GM12878 (cell line): ENCODE measurements around the gene TSNAX. TPM values are rescaled to one million over a fixed set of nuclear protein-coding genes. Genes with fewer than 3 reads are reported as not detected.

Experiments
- CEBPZ ChIP-seq: fragments of 150-350 bp; IDR thresholded peaks from 2 replicates; pipeline ENCODE4 v1.6.1; 2016; ENCODE audit warnings: low read depth, low read length
- CREM ChIP-seq: IDR thresholded peaks from 2 replicates; pipeline ENCODE4 v1.6.1; 2014; ENCODE audit warnings: antibody characterized with exemption, low read depth
- FOXM1 ChIP-seq: IDR thresholded peaks from 2 replicates; pipeline ENCODE4 v1.6.1; 2012; ENCODE audit warnings: low read depth, mild to moderate bottlenecking, inconsistent platforms, low read length, moderate library complexity
- SMAD1 ChIP-seq: fragments of 450-650 bp; IDR thresholded peaks from 2 replicates; pipeline ENCODE4 v1.6.1; 2018; ENCODE audit warnings: mild to moderate bottlenecking, low read depth; ENCODE audit not compliant: partially characterized antibody
- SP1 ChIP-seq: IDR thresholded peaks from one replicate; pipeline ENCODE4 v1.6.1; 2011; ENCODE audit warnings: low read depth, low read length
- STAT3 ChIP-seq: IDR thresholded peaks from 2 replicates; pipeline ENCODE4 v1.6.1; 2011; ENCODE audit warnings: low read depth, low read length, improper control_type of control experiment
- ZNF592 ChIP-seq: fragments of 450-650 bp; IDR thresholded peaks from 2 replicates; pipeline ENCODE4 v1.6.1; 2017; ENCODE audit warnings: mild to moderate bottlenecking, moderate library complexity
- ZNF622 ChIP-seq: fragments of 450-650 bp; IDR thresholded peaks from 2 replicates; pipeline ENCODE4 v1.6.1; 2017; ENCODE audit warnings: mild to moderate bottlenecking, inconsistent platforms
- polyA plus RNA-seq, 11 experiments: library from polyadenylated mRNA; depleted of rRNA in 4 of 11; unstranded in 6 of 11; stranded (reverse) in 5 of 11; fragments of >200 nt; fragmentation: Nextera tagmentation in 4 of 11; fragmentation: Illumina TruSeq in 1 of 11; extraction: Ambion mirVana in 4 of 11; extraction: Trizol in 1 of 11; gene quantifications; 1 replicate in 1 of 11; 2 replicates in 10 of 11; pipeline versions ENCODE4 v1.2.1 to v1.2.3, GENCODE V29; 2011 to 2016; ENCODE audit warnings: inconsistent platforms in 2 of 11, missing spikeins in 2 of 11, low read depth in 1 of 11
- total RNA-seq, 4 experiments: library from RNA; depleted of rRNA in 3 of 4; stranded (reverse); fragments of >200 nt in 3 of 4; fragmentation: Illumina TruSeq in 1 of 4; extraction: Trizol in 1 of 4; gene quantifications; 2 replicates each; pipeline versions ENCODE4 v1.2.1 to v1.2.3, GENCODE V29; 2013 to 2021
- TF ChIP-seq, protein P1 (sequence below): fragments of 450-650 bp; IDR thresholded peaks from 2 replicates; pipeline ENCODE4 v1.6.1; 2018; ENCODE audit warnings: borderline replicate concordance, mild to moderate bottlenecking; ENCODE audit not compliant: partially characterized antibody
- TF ChIP-seq, protein P2 (sequence below): IDR thresholded peaks from 2 replicates; pipeline ENCODE4 v1.6.1; 2012; ENCODE audit warnings: low read length, inconsistent platforms
- TF ChIP-seq, protein P3 (sequence below): IDR thresholded peaks from 2 replicates; pipeline ENCODE4 v1.6.1; 2012; ENCODE audit warnings: improper control_type of control experiment, low read depth, low read length; ENCODE audit not compliant: insufficient replicate concordance

TSNAX gene
- total and polyA plus RNA-seq, 10 of the 15 experiments (the other 5 are each of a cell fraction or from before 2014, with no cell fraction given) = 24.8 to 49.7 (median 35.6) TPM

GRCh38 chr1:231603598-231604275 lies 75.3 kb downstream of the TSNAX start (continued):
- no peak for TF ChIP-seq ZNF592
- TF ChIP-seq CREM = no peak
- no peak for TF ChIP-seq CEBPZ
- TF ChIP-seq SMAD1 = no peak
- TF ChIP-seq, protein P1, sequence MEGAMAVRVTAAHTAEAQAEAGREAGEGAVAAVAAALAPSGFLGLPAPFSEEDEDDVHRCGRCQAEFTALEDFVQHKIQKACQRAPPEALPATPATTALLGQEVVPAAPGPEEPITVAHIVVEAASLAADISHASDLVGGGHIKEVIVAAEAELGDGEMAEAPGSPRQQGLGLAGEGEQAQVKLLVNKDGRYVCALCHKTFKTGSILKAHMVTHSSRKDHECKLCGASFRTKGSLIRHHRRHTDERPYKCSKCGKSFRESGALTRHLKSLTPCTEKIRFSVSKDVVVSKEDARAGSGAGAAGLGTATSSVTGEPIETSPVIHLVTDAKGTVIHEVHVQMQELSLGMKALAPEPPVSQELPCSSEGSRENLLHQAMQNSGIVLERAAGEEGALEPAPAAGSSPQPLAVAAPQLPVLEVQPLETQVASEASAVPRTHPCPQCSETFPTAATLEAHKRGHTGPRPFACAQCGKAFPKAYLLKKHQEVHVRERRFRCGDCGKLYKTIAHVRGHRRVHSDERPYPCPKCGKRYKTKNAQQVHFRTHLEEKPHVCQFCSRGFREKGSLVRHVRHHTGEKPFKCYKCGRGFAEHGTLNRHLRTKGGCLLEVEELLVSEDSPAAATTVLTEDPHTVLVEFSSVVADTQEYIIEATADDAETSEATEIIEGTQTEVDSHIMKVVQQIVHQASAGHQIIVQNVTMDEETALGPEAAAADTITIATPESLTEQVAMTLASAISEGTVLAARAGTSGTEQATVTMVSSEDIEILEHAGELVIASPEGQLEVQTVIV = no peak
- no peak for TF ChIP-seq SP1
- no peak for TF ChIP-seq STAT3
- TF ChIP-seq FOXM1 = 0 out of 2 replicates have a peak, but pooled peaks have one; percentile 41
- TF ChIP-seq, protein P2, sequence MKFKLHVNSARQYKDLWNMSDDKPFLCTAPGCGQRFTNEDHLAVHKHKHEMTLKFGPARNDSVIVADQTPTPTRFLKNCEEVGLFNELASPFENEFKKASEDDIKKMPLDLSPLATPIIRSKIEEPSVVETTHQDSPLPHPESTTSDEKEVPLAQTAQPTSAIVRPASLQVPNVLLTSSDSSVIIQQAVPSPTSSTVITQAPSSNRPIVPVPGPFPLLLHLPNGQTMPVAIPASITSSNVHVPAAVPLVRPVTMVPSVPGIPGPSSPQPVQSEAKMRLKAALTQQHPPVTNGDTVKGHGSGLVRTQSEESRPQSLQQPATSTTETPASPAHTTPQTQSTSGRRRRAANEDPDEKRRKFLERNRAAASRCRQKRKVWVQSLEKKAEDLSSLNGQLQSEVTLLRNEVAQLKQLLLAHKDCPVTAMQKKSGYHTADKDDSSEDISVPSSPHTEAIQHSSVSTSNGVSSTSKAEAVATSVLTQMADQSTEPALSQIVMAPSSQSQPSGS = no peak
- TF ChIP-seq ZNF622 = no peak
- TF ChIP-seq, protein P3, sequence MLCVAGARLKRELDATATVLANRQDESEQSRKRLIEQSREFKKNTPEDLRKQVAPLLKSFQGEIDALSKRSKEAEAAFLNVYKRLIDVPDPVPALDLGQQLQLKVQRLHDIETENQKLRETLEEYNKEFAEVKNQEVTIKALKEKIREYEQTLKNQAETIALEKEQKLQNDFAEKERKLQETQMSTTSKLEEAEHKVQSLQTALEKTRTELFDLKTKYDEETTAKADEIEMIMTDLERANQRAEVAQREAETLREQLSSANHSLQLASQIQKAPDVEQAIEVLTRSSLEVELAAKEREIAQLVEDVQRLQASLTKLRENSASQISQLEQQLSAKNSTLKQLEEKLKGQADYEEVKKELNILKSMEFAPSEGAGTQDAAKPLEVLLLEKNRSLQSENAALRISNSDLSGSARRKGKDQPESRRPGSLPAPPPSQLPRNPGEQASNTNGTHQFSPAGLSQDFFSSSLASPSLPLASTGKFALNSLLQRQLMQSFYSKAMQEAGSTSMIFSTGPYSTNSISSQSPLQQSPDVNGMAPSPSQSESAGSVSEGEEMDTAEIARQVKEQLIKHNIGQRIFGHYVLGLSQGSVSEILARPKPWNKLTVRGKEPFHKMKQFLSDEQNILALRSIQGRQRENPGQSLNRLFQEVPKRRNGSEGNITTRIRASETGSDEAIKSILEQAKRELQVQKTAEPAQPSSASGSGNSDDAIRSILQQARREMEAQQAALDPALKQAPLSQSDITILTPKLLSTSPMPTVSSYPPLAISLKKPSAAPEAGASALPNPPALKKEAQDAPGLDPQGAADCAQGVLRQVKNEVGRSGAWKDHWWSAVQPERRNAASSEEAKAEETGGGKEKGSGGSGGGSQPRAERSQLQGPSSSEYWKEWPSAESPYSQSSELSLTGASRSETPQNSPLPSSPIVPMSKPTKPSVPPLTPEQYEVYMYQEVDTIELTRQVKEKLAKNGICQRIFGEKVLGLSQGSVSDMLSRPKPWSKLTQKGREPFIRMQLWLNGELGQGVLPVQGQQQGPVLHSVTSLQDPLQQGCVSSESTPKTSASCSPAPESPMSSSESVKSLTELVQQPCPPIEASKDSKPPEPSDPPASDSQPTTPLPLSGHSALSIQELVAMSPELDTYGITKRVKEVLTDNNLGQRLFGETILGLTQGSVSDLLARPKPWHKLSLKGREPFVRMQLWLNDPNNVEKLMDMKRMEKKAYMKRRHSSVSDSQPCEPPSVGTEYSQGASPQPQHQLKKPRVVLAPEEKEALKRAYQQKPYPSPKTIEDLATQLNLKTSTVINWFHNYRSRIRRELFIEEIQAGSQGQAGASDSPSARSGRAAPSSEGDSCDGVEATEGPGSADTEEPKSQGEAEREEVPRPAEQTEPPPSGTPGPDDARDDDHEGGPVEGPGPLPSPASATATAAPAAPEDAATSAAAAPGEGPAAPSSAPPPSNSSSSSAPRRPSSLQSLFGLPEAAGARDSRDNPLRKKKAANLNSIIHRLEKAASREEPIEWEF = no peak
- TF ChIP-seq, all 136 proteins: peak for 4
